Endothelial cell of umbilical vein (primary cell): ENCODE measurements around the gene GABRB2.

Experiments
- MAX ChIP-seq: IDR thresholded peaks from 2 replicates; pipeline ENCODE4 v1.6.1; 2011; ENCODE audit not compliant: insufficient read depth, insufficient read length
- MYC ChIP-seq: IDR thresholded peaks from one replicate; pipeline ENCODE4 v1.6.1; 2011; ENCODE audit warnings: mild to moderate bottlenecking, low read depth, low read length
- POLR2A ChIP-seq: IDR thresholded peaks from 2 replicates; pipeline ENCODE4 v1.6.1; 2012; ENCODE audit warnings: low read depth, mild to moderate bottlenecking, control low read depth, low read length

GRCh38 chr5:161431963-161432362 lies 114.6 kb downstream of the GABRB2 start:
- no peak for TF ChIP-seq MYC
- TF ChIP-seq POLR2A: no peak
- TF ChIP-seq MAX: no peak
